H9 (cell line): Measurements from ENCODE around the gene DAB2IP. TPM values are rescaled to one million over a fixed set of nuclear protein-coding genes. Genes with fewer than 3 reads are reported as not detected.

Experiments used
- DNase-seq: peaks from one replicate; pipeline ENCODE4 v3.0.0-alpha.2; 2017
- H2AFZ ChIP-seq: one replicate; pipeline ENCODE4 v1.6.1; 2013; ENCODE audit warnings: mild to moderate bottlenecking, low read length, control low read depth, moderate library complexity
- H2AK5ac ChIP-seq: 2 replicates; pipeline ENCODE4 v1.6.1; 2013; ENCODE audit warnings: low read length, control low read depth, mixed read lengths; ENCODE audit not compliant: insufficient read length
- H2BK120ac ChIP-seq: one replicate; pipeline ENCODE4 v1.6.1; 2013; ENCODE audit warnings: low read depth, mild to moderate bottlenecking, low read length, control low read depth, inconsistent platforms; ENCODE audit not compliant: poor library complexity, severe bottlenecking
- H2BK12ac ChIP-seq: 2 replicates; pipeline ENCODE4 v1.6.1; 2013; ENCODE audit warnings: low read length, control low read depth, mixed read lengths, low read depth; ENCODE audit not compliant: insufficient read length
- H2BK15ac ChIP-seq: 2 replicates; pipeline ENCODE4 v1.6.1; 2013; ENCODE audit warnings: low read depth, low read length, control low read depth
- H2BK20ac ChIP-seq: one replicate; pipeline ENCODE4 v1.6.1; 2013; ENCODE audit warnings: low read depth, mild to moderate bottlenecking, low read length, control low read depth, inconsistent platforms; ENCODE audit not compliant: poor library complexity, severe bottlenecking
- H2BK5ac ChIP-seq: 2 replicates; pipeline ENCODE4 v1.6.1; 2013; ENCODE audit warnings: low read length, control low read depth, mixed read lengths; ENCODE audit not compliant: insufficient read length
- H3K14ac ChIP-seq: 2 replicates; pipeline ENCODE4 v1.6.1; 2013; ENCODE audit warnings: low read length, control low read depth; ENCODE audit not compliant: insufficient read depth
- H3K18ac ChIP-seq: 2 replicates; pipeline ENCODE4 v1.6.1; 2013; ENCODE audit warnings: low read depth, mild to moderate bottlenecking, mixed read lengths, low read length, control low read depth; ENCODE audit not compliant: insufficient read length
- H3K23ac ChIP-seq: 2 replicates; pipeline ENCODE4 v1.6.1; 2013; ENCODE audit warnings: low read length, control low read depth, mixed read lengths, low read depth; ENCODE audit not compliant: insufficient read length
- H3K23me2 ChIP-seq: 2 replicates; pipeline ENCODE4 v1.6.1; 2013; ENCODE audit warnings: low read depth, mild to moderate bottlenecking, mixed read lengths, low read length, control low read depth; ENCODE audit not compliant: insufficient read length, poor library complexity, severe bottlenecking
- H3K27ac ChIP-seq: 2 replicates; pipeline ENCODE4 v1.5.1; 2013; ENCODE audit warnings: low read length, control low read depth, mixed read lengths, low read depth; ENCODE audit not compliant: insufficient read length
- H3K27me3 ChIP-seq: 2 replicates; pipeline ENCODE4 v1.6.1; 2013; ENCODE audit warnings: low read length, control low read depth, inconsistent platforms; ENCODE audit not compliant: insufficient read depth
- H3K4ac ChIP-seq: 2 replicates; pipeline ENCODE4 v1.6.1; 2013; ENCODE audit warnings: low read depth, mild to moderate bottlenecking, control low read depth, inconsistent platforms, low read length, moderate library complexity
- H3K4me1 ChIP-seq: 2 replicates; pipeline ENCODE4 v1.6.1; 2013; ENCODE audit warnings: low read length, control low read depth, inconsistent platforms; ENCODE audit not compliant: insufficient read depth
- H3K4me2 ChIP-seq: 2 replicates; pipeline ENCODE4 v1.6.1; 2013; ENCODE audit warnings: low read length, control low read depth, mixed read lengths; ENCODE audit not compliant: insufficient read length, insufficient read depth
- H3K56ac ChIP-seq: 2 replicates; pipeline ENCODE4 v1.6.1; 2013; ENCODE audit warnings: low read depth, mild to moderate bottlenecking, mixed read lengths, low read length, control low read depth; ENCODE audit not compliant: insufficient read length
- H3K79me1 ChIP-seq: 2 replicates; pipeline ENCODE4 v1.6.1; 2013; ENCODE audit warnings: low read depth, mild to moderate bottlenecking, moderate library complexity, low read length, control low read depth, inconsistent platforms; ENCODE audit not compliant: insufficient read depth, poor library complexity, severe bottlenecking
- H3K79me2 ChIP-seq: 2 replicates; pipeline ENCODE4 v1.6.1; 2013; ENCODE audit warnings: low read length, control low read depth, inconsistent platforms; ENCODE audit not compliant: insufficient read depth
- H3K9ac ChIP-seq: 2 replicates; pipeline ENCODE4 v1.6.1; 2013; ENCODE audit warnings: low read length, control low read depth, mixed read lengths; ENCODE audit not compliant: insufficient read length; ENCODE audit errors: extremely low read depth
- H3K9me3 ChIP-seq: one replicate; pipeline ENCODE4 v1.6.1; 2013; ENCODE audit warnings: low read depth, low read length, inconsistent platforms; ENCODE audit not compliant: control insufficient read depth
- H3T11ph ChIP-seq: one replicate; pipeline ENCODE4 v1.6.1; 2013; ENCODE audit warnings: mild to moderate bottlenecking, low read length, control low read depth, inconsistent platforms
- H4K20me1 ChIP-seq: one replicate; pipeline ENCODE4 v1.6.1; 2013; ENCODE audit not compliant: control insufficient read depth, insufficient read length, insufficient read depth
- H4K5ac ChIP-seq: 2 replicates; pipeline ENCODE4 v1.6.1; 2013; ENCODE audit warnings: low read depth, mild to moderate bottlenecking, mixed read lengths, low read length, control low read depth; ENCODE audit not compliant: insufficient read length
- H4K8ac ChIP-seq: replicated peaks from 2 replicates; pipeline ENCODE4 v1.6.1; 2013; ENCODE audit warnings: low read length, control low read depth, mixed read lengths, low read depth; ENCODE audit not compliant: insufficient read length
- H4K91ac ChIP-seq: 2 replicates; pipeline ENCODE4 v1.6.1; 2013; ENCODE audit warnings: low read depth, mild to moderate bottlenecking, moderate library complexity, mixed read lengths, low read length, control low read depth; ENCODE audit not compliant: insufficient read length
- H3K27ac Mint-ChIP-seq, 3 experiments: 2 replicates in 2 of 3; 3 replicates in 1 of 3; pipeline ENCODE4 v1.8.0; 2020 to 2021; ENCODE audit warnings: mixed read lengths in 3 of 3, mild to moderate bottlenecking in 1 of 3, moderate library complexity in 1 of 3
- H3K27me3 Mint-ChIP-seq: 2 replicates; pipeline ENCODE4 v1.8.0; 2021; ENCODE audit warnings: low read depth, mild to moderate bottlenecking, moderate library complexity, mixed read lengths
- H3K36me3 Mint-ChIP-seq, 3 experiments: 2 replicates in 2 of 3; 3 replicates in 1 of 3; pipeline ENCODE4 v1.8.0; 2020 to 2021; ENCODE audit warnings: low read depth in 3 of 3, mixed read lengths in 3 of 3; ENCODE audit not compliant: insufficient read depth in 1 of 3
- H3K4me1 Mint-ChIP-seq, 2 experiments: 2 replicates each; pipeline ENCODE4 v1.8.0; 2020; ENCODE audit warnings: mixed read lengths in 2 of 2
- H3K4me3 Mint-ChIP-seq, 2 experiments: 2 replicates in 1 of 2; 3 replicates in 1 of 2; pipeline ENCODE4 v1.8.0; 2020 to 2021; ENCODE audit warnings: mild to moderate bottlenecking in 2 of 2, mixed read lengths in 2 of 2, moderate library complexity in 1 of 2
- H3K9me3 Mint-ChIP-seq, 2 experiments: 2 replicates in 1 of 2; 3 replicates in 1 of 2; pipeline ENCODE4 v1.8.0; 2020; ENCODE audit warnings: mild to moderate bottlenecking in 2 of 2, mixed read lengths in 2 of 2, moderate library complexity in 1 of 2
- CTCF ChIP-seq: fragments of 200-600 bp; sonication (generic); conservative IDR thresholded peaks from 3 replicates; pipeline ENCODE4 v1.8.0; 2021; ENCODE audit warnings: antibody characterized with exemption, mild to moderate bottlenecking
- WGBS: extraction: QIAGEN DNeasy Blood & Tissue Kit; methylation state at CpG from one replicate; pipeline ENCODE4 v1.1.7; 2013; ENCODE audit warnings: missing lambda C conversion rate, low lambda C conversion rate, mixed read lengths; ENCODE audit not compliant: insufficient read length; ENCODE audit errors: extremely low coverage; 5-methylcytosine and 5-hydroxymethylcytosine counted together
- total RNA-seq: library from RNA; stranded (reverse); gene quantifications from 2 replicates; pipeline ENCODE4 v1.2.1, GENCODE V29; 2021

Gene DAB2IP
- total RNA-seq, 1 experiment from 2014 or later, result 22.6 TPM

- Histone ChIP-seq H3K56ac (no peak overlapping the region), H2AFZ (no peak overlapping the region), H2AK5ac (no peak overlapping the region), H3T11ph (no peak overlapping the region), H3K9ac (no peak overlapping the region), H3K14ac (no peak overlapping the region), H2BK12ac (no peak overlapping the region), H4K91ac (no peak overlapping the region), H4K20me1 (no peaks in the 10 kb centered on the region), H2BK15ac (no peak overlapping the region), H3K23ac (no peak overlapping the region), H3K9me3 (no peaks in the 10 kb centered on the region), H3K4ac (no peak overlapping the region), H3K27ac (no peak overlapping the region), H3K27me3 (no peaks in the 10 kb centered on the region), H3K79me2 (no peaks in the 10 kb centered on the region; the same call in 1 of the 2 replicates), H4K8ac (no peak overlapping the region), H3K18ac (no peak overlapping the region), H3K4me1 (no peaks in the 10 kb centered on the region), H2BK120ac (no peak overlapping the region), H3K79me1 (no peaks in the 10 kb centered on the region), H3K4me2 (peak overlapping the region; percentile 42), H4K5ac (no peak overlapping the region), H2BK20ac (no peak overlapping the region), H3K23me2 (peaks cover 9% of the 10 kb centered on the region), H2BK5ac (no peak overlapping the region)
- no peak overlapping the region for H3K27ac Mint-ChIP-seq
- H3K27me3 Mint-ChIP-seq, result peaks cover 46% of the 10 kb centered on the region
- WGBS, result no CpG with 5 or more reads among the region's 130 CpGs
- peak; percentile 73 for DNase-seq
- peak overlapping the region; percentile 67 to 77 for H3K4me3 Mint-ChIP-seq
- no peaks in the 10 kb centered on the region for H3K36me3 Mint-ChIP-seq
- no peak for TF ChIP-seq CTCF
- H3K9me3 Mint-ChIP-seq, result no peaks in the 10 kb centered on the region
- H3K4me1 Mint-ChIP-seq, result peaks cover 4 to 21% of the 10 kb centered on the region in 2 experiments
Observed at GRCh38 chr9:121698627-121699570, 47.5 kb downstream of the DAB2IP start.
